ENCODE data around the gene CRAMP1.
A peak's percentile ranks its signal among the peaks of the same experiment; 100 is the strongest.

The CRAMP1 gene

DNA sequence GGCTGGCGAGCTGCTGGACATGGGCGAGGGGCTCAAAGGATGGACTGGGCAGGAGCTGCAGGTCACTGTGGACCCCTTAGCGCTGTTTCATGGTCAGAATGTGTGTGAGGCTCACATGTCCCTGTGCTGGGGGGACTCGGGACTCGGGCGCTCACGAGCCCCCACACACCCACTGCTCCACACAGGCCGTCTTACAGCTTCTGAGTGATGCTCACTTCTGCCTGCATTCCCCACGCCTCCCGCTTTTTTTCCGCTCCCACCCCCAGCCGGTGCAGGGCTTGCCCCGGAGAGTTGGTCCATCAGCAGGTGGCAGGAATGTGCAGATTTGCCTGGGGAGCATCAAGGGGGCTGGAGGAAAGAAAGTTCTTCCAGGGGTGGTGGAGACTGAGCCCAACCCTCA is 45.7 kb downstream of the CRAMP1 start:
- DNase-seq (ENCODE audit: low read depth) = no peak

DNA sequence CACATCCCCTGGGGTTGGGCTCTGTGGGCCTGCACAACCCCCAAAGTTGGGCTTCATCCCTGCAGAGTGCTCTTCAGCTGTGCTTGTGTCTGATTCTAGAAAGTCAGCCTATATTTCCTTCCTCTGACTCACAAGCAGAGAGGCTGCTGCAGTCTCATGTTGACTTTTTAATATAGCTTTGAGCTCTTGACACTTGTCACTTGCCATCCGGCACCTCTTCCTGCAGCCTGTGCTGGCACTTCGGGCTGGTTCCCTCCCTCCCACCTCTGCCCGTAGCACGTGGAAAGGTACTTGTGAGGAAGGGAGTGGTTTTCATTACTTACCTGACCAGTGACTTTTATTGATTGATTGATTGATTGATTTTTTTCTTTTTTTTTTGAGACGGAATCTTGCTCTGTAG is 46.9 kb downstream of the CRAMP1 start:
- no peak for DNase-seq (ENCODE audit: low read depth)

DNA sequence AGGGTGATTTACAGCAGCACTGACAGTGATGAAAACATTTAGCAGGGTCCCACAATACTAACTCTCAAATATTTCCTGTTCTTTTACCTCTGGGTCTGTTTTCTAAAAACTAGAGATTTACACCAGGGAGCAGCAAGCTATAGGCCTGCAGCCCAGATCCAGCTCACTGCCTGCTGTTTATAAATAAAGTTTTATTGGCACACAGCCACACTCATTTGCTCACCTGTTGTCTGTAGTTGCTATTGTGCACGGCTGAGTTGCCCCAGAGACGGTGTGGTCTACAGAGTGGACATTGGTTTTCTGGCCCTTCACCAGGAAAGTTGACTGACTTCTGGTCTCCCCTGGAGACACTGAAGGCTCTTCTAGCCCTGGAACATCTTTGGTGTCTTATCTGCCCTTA is 49.7 kb downstream of the CRAMP1 start:
- no peak for DNase-seq (ENCODE audit: low read depth)

DNA sequence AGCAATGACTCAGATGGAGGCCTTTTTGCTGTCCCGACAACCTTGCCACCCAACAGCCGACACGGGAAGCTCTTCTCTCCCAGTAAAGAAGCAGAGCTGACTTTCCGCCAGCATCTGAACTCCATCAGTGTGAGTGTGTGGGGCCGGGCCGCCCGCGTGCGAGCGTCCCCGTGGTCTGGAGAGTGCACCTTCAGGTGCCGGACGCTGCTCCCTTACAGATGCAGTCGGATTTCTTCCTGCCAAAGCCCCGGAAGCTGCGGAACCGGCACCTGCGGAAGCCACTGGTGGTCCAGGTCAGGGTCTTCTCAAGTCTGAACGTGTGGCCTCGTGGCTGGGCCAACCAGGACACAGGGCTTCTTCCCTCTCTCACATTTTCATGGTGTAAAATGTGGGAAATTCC is 50.4 kb downstream of the CRAMP1 start:
- no peak for DNase-seq (ENCODE audit: low read depth)

DNA sequence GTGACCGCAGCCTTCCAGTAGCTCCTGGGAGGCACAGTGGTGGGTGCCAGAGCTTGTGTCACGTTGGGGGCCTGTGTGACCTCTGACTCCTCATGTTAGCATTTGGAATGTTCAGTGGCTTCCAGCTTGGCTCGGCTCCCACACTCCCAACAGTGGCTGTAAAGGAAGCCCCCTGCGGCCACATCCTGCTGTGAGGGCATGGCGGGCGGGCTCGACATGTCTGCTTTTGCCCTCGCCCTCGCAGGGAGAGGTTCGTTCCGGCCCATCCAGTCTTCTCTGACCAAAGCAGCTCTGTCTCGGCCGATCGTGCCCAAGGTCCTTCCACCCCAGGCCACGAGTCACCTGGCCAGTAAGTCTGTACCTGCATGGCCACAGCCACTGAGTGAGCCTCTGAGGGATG is 53.7 kb downstream of the CRAMP1 start:
- no peak for DNase-seq (ENCODE audit: low read depth)

DNA sequence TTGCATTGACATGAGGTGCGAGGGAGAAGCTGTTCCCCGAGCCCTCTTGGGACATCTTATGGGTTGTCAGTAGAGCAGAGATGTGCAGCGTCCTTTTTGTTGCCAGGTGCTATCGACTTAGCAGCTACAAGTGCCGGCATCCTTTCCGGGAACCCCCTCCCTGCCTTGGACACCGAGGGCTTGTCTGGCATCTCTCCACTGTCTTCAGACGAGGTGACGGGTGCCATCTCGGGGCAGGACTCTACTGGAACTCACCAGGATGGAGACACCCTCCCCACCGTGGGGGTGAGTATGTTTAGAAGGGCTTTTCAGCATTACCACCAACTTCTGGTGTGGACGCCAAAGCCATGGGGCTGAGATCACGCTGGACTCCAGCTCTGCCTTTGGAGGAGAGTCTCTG is 54.2 kb downstream of the CRAMP1 start:
- DNase-seq (ENCODE audit: low read depth) = no peak

DNA sequence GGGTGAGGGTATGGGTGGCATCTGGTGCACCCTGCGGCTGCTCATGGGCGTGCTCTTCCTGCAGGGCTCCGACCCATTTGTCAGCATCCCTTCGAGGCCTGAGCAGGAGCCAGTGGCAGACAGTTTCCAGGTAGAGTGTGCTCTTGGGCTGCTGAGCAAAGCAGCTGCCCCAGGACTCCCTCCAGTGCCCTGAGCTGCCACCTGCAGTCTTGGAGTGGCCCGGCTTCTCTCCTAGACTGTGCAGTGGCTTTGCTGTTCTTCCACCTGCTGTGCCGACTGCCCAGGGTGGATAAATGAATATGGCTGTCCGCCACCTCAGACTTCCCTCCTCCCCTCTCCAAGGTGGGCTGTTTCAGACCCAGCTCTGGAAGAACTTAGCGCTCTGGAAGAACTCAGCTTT is 55.1 kb downstream of the CRAMP1 start:
- DNase-seq (ENCODE audit: low read depth) = no peak

DNA sequence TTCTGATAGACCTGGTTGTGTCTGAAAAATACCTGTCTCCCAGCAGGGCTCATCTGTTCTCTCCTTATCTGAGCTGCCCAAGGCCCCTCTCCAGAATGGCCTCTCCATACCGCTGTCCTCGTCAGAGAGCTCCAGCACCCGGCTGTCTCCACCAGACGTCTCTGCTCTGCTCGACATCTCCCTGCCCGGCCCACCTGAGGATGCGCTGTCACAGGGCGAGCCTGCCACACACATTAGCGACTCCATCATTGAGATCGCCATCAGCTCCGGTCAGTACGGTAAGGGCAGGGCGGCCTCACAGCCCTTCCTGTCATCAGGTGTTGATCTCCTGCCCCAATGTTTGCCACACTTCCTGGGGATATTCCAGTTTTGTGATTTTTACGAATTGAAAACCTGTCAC is 55.8 kb downstream of the CRAMP1 start:
- DNase-seq (ENCODE audit: low read depth) = no peak

DNA sequence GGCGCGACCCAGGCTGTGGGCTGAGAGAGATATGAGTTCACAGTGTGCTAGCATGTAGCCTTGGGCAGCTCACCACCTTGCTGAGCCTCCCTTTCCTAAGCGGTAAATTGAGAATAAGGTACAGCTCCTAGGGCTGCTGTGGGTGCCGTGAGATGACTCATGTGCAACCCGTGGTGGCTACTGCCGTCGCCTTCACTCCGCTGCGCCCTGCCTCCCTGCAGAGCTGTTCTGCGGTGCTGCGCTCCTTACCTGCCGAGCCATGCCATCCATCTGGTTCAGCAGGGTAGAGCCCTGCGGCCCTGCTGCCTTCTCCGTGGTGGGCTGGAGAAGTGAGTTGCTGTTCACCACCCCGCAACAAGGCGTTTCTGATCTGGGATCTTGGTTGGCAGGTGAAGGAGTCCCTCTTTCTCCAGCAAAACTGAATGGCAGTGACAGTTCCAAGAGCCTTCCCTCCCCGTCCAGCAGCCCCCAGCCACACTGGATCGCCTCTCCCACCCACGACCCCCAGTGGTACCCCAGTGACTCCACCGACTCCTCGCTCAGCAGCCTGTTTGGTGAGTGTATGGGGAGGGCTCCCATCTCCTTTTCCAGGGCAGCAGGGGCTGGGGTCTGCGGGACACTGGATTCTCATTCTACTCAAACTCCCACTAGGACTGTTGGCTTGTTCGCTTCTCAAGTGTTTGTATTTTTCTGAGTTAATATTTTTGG is 56.6 kb downstream of the CRAMP1 start:
- no peak for DNase-seq (ENCODE audit: low read depth)

DNA sequence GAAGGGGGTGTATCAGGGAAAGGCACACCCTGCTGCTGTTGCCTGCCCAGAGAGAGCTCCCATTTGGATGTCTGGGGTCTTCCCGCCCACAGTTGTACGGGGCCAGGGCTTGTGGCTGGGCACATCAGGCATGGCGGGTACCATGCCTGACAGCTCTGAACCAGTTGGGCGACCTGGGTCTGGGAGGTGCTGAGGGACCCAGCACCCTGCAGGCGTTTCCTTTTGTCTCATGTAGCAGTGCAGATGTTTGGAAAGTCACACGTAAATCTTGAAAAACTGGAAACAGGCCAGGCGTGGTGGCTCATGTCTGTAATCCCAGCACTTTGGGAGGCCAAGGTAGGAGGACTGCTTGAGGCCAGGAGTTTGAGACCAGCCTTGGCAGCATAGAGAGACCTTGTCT is 57.5 kb downstream of the CRAMP1 start:
- DNase-seq (ENCODE audit: low read depth) = no peak

DNA sequence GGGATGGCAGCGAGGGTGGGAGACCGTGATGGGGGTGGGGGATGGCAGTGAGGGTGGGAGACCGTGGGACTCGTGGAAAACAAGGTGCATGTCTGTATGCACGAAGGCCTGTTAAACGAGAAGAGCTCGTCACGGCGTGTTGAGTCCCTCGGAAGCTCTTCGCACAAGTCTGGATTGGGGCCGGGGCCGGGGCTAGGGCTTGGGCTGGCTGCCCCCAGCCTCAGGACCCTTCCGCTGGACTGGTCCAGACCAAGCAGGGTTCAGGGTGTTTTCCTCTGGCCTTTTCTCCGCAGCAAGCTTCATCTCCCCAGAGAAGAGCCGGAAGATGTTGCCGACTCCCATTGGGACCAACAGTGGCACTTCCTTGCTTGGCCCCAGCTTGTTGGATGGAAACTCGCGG is 58.2 kb downstream of the CRAMP1 start:
- no peak for DNase-seq (ENCODE audit: low read depth)

DNA sequence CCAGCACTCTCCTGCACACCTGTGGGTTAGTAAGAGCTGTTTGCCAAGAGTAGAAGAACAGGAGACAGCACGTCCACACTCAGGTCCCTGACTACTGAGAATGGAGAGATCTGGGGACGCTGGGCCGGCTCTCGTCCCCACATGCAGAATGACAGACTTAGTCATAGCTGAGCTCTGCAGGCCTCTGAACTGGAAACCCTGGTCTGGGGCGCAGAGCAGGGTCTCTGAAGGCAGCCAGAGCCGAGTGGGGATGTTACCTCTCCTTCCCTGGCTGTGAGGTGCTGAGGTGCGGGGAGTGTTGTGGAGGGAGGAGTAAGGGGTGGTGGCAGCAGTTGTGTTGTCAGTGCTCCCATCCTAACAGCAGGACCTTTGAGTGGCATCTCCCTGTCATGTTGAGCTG is 58.7 kb downstream of the CRAMP1 start:
- no peak for DNase-seq (ENCODE audit: low read depth)

DNA sequence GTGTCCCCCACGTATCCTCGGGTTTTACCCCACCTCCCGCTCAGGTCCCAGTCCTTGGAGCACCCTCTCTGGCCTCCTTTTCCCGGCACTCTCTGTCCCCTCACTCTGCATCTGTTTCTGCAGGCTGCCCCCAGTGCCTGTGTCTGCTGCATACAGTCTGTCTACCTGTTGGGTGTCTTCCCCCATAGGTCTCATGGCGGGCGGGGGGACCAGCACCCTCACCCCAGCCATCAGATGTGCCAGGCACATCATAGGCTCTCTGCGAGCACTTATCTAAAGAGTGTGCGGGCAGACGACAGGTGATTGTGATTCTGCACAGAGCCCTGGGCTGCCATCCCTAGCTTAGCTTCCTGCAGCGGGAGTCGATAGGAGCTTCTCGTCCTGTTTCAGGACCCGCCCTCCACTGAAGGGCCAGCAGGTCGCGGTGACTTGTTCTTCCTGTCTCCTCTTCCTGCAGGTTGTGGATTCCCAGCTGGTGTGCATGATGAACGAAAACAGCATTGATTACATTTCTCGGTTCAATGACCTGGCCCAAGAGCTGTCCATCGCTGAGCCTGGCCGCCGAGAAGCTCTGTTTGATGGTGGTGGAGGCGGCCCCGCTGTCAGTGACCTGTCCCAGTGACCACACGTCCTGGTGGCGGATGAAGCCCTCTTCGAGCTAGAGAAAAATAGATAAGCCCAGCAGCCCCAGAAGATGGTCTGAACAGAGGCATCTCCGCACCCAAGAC is 61.4 kb downstream of the CRAMP1 start:
- no peak for DNase-seq (ENCODE audit: low read depth)

DNA sequence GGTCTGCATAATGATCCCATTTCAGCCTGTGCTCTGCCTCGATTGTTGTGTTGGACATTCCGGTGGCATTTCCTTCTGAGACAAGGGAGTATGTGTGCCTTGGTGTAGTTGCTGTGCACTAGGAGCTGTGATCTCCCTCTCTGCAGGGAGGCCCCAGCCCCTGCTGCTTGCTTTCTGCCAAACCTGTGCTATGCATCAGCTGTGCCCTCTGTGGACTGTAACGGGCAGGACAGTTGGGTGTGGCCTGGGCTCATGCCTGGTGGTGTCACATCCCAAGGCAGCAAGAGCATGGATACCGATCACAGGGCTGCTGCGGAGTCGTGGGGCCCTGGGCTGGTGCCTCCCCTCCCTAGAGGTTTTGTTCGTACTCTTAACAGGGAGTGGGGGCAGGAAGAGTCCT is 62.1 kb downstream of the CRAMP1 start:
- no peak for DNase-seq (ENCODE audit: low read depth)

DNA sequence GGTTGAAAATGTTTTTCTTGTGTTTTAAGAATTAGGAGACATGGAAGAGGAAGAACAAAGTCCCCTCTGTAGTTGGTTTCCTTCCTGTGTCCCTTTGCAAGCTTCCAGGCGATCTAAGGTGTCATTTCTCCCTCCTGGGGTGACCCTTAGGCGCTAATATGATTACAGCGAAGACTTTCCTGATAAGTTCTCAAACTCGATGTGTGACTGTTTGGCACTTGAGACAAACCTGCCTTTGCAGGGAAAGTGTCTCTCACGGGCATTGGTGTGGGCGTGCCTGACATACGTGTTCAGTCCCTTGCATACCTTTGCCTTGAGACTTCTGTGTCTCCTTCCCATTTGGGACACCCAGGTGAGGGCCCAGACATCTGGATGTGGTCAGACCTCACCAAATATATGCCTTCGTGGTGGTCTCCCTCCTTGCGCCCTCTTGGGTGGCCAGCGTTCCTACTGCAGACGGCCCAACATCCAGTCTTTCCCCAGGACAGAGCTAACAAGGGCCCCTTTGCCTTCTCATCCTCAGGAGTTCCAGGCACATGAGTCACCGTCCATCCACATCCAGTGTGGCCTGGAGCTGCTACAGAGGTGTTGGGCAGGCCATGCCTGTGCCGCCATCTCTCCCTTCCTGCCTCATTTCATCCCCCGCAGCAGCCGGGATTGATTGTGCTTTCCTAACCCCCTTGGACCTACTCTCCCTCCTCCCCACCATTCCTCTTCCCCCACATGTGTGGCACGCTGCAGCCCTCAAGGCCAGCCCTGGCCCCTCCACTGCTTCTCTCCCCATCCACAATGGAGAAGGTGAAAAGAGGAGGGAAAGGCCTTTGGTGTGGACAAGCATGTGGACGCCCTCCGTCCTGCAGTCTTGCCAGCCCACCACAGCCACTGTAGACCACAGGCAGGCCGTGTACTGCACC is 62.8 kb downstream of the CRAMP1 start:
- no peak for DNase-seq (ENCODE audit: low read depth)

DNA sequence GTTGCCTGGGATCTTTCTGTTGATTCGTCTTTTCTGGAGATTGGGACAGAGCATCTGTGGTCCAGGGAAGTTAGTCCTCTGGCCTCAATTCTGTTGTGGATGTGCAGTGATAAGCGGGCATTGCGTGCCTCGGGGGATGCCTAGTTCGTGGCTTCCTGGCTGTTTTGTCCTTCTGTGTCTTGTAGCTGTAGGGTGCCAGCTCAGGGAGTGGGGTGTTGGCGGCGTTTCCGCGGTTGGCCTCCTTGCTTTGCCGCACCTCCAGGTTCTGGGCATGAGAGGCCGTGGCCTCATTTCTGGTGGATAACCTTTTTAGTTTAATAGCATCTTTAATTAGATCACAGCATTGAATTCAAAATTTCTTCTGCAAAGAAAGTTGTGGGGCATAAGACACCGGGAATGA is 64.5 kb downstream of the CRAMP1 start:
- DNase-seq (ENCODE audit: low read depth) = no peak

DNA sequence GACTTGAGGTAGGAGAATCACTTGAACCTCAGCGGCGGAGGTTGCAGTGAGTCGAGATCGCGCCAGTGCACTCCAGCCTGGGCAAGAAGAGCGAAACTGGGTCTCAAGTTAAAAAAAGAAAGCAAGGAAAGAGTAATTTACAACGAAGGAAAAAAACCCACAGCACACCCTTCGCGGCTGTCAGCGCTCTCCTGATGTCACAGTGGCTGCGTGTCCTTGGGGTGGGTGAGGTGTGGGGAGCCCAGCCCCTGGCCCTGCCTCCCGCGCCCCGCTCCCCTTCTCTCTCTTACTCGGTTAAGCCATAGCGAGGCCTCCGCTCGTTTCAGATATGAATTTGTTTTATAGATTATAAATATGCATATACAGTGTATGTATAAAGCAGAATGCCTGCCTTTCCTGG is 65.2 kb downstream of the CRAMP1 start:
- no peak for DNase-seq (ENCODE audit: low read depth)

DNA sequence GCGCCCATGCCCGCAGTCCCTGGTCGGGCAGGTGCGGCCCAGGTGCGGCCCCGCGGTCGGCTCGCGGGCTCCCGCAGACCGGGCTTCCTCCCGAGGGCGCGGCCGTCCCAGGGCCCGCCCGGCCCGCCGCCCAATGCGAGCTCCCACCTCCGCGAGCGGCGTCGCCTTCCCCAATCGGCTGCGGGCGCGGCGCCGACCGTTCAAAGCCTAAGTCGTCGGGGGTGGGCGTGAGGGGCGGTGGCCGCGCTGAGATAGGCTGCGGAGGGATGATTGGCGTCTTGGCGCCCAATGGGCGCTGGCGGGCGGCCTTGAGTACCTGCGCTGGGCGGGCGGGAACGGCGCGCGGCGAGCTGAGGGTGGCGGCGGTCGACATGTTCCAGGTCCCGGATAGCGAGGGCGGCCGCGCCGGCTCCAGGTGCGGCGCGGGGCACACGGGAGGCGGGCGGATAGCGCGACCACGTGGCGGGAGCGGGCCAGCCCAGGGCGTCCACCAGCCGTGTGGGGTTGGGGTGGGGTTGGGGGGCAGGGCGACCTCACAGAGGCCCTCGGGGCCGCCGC is 65.9 kb downstream of the CRAMP1 start, which contains the start of gene JPT2:
Gene JPT2 (plus strand): TSS at position 338 of the 558 bp plus-strand sequence. CDS start 34 bp downstream, at position 372.
- DNase-seq (ENCODE audit: low read depth) = peak; percentile 92

DNA sequence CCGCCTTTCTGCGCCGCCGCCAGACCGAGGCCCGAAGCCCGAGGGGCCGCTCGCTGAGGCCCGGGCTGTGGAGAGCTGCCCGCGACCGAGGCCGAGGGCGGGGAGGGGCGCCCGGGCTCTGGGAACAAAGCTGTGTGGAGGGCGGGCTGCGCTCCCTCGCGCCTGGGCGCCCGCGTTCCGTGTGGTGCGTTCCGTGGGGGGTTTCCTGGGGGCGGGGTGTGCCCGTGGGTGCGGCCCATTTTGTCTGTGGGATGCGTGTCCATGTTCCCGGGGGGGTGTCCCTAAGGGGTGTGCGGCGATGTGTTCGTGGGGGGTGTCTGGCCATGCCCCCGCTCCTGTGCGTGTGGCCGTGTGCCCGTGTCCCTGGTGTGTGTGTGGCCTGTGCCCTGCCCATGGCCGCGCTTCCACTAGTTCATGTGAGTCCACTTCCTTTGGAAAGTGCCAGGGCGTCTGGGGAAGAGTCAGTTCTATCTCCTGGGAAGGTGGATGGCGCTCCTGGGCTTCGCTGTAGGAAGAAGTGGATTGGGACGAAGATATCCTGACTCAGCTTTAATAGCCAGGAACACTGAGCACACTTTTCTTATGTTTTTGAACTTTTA is 66.4 kb downstream of the CRAMP1 start:
- peak; percentile 32 for DNase-seq (ENCODE audit: low read depth)

DNA sequence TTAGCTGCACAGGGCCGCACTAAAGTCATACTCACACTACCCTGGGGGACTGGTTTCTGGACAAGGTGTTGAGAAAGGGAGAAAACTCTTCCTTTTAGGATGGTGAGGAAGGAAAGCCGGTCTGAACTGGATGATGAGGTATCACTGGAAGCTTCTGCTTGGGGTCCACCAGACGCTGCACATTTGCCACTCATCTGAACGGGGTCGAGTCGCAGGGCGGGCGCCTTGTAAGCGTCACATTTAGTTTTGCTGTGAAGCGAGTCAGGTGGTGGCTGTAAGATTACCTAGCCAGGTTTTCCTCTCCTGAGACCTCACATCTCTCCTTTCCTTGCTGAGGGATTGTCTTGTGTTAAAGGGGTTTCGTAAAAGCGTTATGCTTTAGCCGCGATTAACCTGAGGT is 68.2 kb downstream of the CRAMP1 start:
- no peak for DNase-seq (ENCODE audit: low read depth)

DNA sequence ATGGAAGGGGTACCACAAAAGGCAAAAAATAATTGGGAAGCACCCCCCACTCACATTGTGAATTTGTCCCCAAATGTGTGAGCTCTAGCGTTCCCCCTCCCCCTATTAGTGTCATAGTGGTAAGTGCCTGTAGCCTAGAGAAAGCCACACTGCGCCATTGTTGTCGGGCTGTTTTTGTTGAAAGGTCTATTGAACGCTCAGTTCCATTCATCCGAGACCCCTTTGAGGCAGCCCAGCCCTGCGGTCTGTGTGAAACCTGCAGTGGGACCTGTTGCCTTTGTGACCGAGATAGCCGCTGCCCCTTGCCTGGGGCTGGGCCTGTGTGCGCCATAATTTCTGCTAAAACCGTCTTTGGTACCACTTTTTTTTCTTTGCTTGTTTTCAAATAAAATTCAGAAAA is 68.9 kb downstream of the CRAMP1 start:
- no peak for DNase-seq (ENCODE audit: low read depth)

Data from T-helper 22 cell (primary cell).